GM21360 (cell line): ENCODE measurements around the gene SLC44A3.

Experiments
- ATAC-seq: cut with Tn5 transposase; IDR thresholded peaks from one replicate; pipeline ENCODE4 v1.9.1; 2021; ENCODE audit warnings: mild to moderate bottlenecking, moderate library complexity; ENCODE audit not compliant: unreplicated experiment

Gene SLC44A3

GRCh38 chr1:94903280-94904009 lies 83.3 kb downstream of the SLC44A3 start:
- no peak for ATAC-seq

- no peak for ATAC-seq
Measured at GRCh38 chr1:94905207-94905606, 85.0 kb downstream of the SLC44A3 start.

- no peak for ATAC-seq
Measured at GRCh38 chr1:94906382-94906781, 86.2 kb downstream of the SLC44A3 start.

GRCh38 chr1:94907136-94907535 lies 87.0 kb downstream of the SLC44A3 start:
- ATAC-seq: no peak

- ATAC-seq: no peak
Measured at GRCh38 chr1:94908190-94908589, 88.0 kb downstream of the SLC44A3 start.

GRCh38 chr1:94908965-94909364 lies 88.8 kb downstream of the SLC44A3 start:
- no peak for ATAC-seq

GRCh38 chr1:94909486-94909885 lies 89.3 kb downstream of the SLC44A3 start:
- no peak for ATAC-seq

GRCh38 chr1:94912263-94913184 lies 92.4 kb downstream of the SLC44A3 start:
- no peak for ATAC-seq

- ATAC-seq: no peak
Measured at GRCh38 chr1:94917251-94917650, 97.1 kb downstream of the SLC44A3 start.

GRCh38 chr1:94919241-94920030 lies 99.3 kb downstream of the SLC44A3 start:
- ATAC-seq: no peak

GRCh38 chr1:94920061-94920460 lies 99.9 kb downstream of the SLC44A3 start:
- ATAC-seq: no peak

GRCh38 chr1:94921977-94922376 lies 101.8 kb downstream of the SLC44A3 start:
- no peak for ATAC-seq

- ATAC-seq: no peak
Measured at GRCh38 chr1:94922761-94923331, 102.7 kb downstream of the SLC44A3 start.

GRCh38 chr1:94925004-94925403 lies 104.8 kb downstream of the SLC44A3 start:
- ATAC-seq: no peak

- no peak for ATAC-seq
Measured at GRCh38 chr1:94925561-94926125, 105.5 kb downstream of the SLC44A3 start.

GRCh38 chr1:94926126-94926914 lies 106.2 kb downstream of the SLC44A3 start:
- ATAC-seq: peak; percentile 37

GRCh38 chr1:94926915-94927404 lies 106.8 kb downstream of the SLC44A3 start, which contains the start of gene CNN3:
TSS of gene CNN3 (minus strand) at chr1:94927110. CDS start at chr1:94926894, 216 bp downstream.
- ATAC-seq: peak; percentile 82

- peak; percentile 24 for ATAC-seq
Measured at GRCh38 chr1:94927405-94928175, 107.4 kb downstream of the SLC44A3 start.
